Posterior cingulate gyrus (tissue), 11 donors: ENCODE data around the gene CTSL.
A peak's percentile ranks its signal among the peaks of the same experiment; 100 is the strongest.

ENCODE experiments used
- DNase-seq, 10 donors: peaks; one replicate each; pipeline versions ENCODE4 v3.0.0 to v3.0.0-alpha.2; 2020 to 2021; ENCODE audit warnings: mixed read lengths in 3 of 10
- intact Hi-C: fragments of 100-400 bp; cut with DNase I; formaldehyde crosslinking; loops from one replicate; pipeline ENCODE4 v1.15.1; 2023

The CTSL gene

DNA sequence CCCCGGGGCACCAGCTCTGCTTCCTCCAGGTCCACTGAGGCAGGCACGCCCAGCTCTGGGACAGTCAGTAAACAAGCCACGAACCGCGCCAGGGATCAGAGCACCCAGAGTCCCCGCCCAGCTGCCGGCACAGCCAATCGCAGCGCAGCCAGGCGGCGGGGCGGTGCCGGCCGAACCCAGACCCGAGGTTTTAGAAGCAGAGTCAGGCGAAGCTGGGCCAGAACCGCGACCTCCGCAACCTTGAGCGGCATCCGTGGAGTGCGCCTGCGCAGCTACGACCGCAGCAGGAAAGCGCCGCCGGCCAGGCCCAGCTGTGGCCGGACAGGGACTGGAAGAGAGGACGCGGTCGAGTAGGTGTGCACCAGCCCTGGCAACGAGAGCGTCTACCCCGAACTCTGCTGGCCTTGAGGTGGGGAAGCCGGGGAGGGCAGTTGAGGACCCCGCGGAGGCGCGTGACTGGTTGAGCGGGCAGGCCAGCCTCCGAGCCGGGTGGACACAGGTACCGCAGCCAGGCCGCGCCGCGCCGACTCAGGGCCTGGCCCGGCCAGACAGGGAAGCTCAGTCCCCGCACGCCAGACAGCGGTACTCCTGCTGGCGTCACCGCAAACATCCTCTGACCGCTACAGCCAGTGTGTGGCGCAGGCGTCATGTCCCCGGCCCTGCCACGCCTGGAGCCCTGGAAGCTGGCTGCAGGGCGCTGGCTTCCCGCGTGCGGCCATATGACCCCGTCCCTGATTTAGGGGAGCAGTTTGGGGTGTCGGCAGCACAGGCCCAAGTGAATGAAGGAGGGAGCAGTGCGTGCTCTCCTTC lies at the start of gene CTSL:
CTSL (plus strand) TSS at position 220 of the 810 bp plus-strand sequence. CDS start 1,485 bp downstream, outside the sequence.
- intact Hi-C loops: loop anchor here (5.0 kb wide), 2 partner anchors 246 to 779 kb away; partner anchors contain the start of genes CDK20 and GAS1
- peak; percentile 90 to 99 (median 94) for DNase-seq

DNA sequence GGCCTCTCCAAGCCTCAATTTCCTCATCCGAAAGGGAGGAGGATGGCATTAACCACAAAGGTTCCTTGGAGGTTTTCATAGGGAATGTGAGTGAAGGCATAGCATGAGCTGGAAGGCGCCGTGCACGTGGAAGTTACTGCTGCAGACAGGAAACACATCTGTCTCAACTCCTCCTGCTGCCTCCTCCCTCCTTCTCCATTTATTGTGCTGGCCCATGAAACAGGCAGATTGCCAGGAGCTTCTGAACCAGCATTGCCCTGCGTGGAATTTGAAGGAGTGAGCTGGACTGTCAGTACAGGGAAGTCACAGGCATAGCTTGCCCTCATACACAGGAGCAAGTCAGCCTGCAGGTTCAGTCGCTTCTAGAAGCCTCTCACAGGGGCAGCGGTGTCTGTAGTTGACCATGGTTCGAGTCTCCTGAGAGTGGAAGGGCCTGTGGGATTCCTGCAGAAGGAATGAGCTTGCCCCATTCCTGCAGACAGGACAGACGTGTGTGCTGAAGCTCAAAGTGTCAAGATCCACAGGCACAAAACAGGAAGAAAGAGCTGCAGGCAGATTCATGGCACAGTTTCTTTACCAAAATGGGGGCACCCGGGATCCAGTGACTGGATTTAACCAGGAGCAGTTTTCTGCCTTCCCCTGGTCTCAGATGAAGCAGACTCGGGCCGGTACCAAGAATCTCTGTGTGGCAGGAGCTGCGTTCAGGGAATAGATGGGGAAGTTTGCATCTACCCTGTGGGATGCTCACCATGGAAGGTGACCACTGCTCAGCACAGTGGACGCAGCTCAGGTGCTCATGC lies 48.7 kb upstream of the CTSL start:
- DNase-seq: peak in 2 of 10 donors; percentile 69 to 71

DNA sequence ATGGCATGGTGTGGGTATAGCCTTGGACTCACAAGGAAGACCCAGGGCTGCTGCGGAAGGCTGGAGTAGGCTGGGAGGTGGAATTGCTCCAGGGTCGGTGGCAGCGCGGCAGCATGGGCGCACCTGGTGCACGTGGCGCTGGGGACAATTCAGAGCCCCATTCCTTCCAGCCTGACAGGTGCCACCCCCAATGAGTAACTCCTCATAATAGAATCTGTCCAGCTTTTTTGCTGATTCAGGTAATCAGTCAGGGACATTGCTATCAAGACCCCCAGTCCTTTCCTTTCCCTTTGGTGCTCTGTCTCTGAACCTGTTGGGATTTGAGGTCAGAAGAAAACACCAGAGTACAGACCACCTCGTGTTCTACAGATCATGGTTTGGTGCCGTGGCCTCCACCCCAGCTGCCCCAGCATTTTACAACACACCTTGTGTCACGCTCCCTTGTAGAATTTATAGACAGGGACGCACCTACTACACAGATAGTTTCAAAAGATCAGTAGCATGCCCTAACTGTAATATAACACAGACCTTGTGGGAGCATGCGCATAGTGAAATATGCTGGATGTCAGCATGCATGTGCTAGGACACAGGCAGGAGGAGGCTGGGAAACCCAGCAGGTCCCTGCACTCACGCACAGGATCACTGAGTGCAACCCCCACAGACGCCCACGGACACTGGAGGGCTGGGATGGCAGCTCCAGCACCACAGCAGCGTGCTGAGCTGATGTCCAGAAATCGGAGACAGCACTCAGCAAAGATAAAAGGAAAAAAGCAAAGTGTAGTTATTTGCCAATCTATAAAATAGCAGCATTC lies 47.9 kb upstream of the CTSL start:
- intact Hi-C loops: loop anchor here (1.0 to 5.0 kb wide), 2 partner anchors 135 to 299 kb away; no protein-coding TSS in a partner anchor
- DNase-seq: peak in 2 of 10 donors; percentile 75 to 78

More for the DNA sequence above, 48.7 kb upstream of the CTSL start:
- intact Hi-C loops: loop anchor here (5.0 kb wide), 1 partner anchor 300 kb away; no protein-coding TSS in a partner anchor

DNA sequence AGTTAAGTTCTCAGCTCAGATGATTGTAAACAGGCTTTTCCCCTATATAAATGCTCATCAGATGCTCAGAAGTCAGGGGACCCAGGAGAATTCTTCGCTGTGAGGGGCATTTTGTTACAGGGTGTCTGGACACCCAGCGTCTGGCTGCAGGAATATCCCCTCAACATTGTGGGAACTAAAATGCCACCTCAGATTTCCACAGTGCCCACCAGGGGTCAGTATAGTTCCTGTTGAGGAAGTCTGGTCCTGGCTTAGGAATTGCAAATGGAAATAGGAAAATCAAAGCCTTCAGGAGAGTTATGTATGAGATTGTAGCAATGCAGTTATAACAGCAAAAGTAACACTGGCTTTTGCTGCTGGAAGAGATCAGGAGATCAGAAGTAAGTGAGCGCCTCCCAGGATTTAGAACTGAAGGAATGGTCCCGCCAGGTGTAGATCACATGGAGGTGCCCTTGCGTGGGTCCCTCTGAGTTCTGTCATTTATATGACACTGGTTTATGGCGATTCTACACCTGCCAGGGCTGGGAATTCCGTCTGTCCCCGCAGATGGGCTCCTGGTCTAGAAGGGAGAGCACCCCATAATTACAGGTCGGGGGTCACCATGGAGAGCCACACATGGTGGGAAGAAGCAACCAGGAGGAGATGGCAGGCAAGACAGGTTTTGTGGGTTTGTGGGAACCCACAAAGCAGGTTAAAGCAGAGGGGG lies 47.1 kb upstream of the CTSL start:
- intact Hi-C loops: loop anchor here (1.0 to 5.0 kb wide), 2 partner anchors 134 to 298 kb away; no protein-coding TSS in a partner anchor

DNA sequence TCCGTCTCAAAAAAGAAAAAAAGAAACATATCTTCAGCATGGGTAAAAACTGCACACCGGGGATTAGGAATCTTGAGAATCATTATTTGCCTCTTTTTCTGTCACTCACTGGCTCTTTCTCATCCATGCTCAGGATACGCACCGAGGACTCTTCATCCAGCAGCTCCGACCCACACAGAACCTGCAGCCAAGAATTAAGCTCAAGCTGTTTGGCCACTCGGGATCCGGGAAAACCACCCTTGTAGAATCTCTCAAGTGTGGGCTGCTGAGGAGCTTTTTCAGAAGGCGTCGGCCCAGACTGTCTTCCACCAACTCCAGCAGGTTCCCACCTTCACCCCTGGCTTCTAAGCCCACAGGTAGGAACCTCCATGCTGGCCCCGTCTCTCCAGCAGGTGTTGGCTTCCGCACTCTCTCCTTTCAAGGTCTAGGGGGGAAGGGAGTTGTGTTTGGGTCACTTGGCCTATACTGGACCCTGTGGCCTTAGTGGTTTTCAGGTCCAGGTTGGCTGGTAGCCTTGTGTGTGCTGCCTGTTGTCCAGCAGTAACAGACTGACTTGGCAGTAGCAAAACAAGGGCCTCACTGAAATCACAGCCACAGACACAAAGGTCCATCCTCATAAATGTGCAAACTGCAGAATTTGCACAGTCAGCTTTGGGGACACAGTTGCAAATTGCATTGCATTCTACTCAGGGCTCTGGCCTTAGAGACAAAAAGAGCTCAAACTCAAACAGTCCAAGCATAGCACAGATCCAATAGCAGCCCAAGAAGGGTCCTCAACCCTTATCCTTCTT lies 44.5 kb upstream of the CTSL start:
- DNase-seq: peak in 3 of 10 donors; percentile 52 to 85 (median 85)
- intact Hi-C loops: no loop called here

More for the DNA sequence above, 47.1 kb upstream of the CTSL start:
- DNase-seq: peak in 8 of 10 donors; percentile 39 to 92 (median 73)

DNA sequence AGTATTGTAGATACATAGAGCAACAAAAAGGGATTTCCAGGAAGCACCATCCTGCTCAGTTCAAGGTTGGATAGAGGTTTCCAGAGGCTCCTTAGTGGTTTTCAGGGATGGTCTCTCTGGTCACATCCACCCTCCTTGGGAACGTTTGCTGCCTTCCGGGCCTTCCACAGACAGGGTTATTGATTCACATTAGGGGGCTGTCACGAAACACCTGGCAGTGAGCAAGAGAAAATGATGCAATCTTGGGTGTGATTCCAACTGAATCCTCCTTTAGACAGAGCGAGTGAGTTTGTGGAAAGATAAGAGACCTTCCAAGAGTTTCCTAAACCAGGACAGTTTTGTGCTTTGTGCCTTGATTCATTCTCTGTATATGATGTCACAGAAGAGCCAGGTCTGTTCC lies 43.8 kb upstream of the CTSL start:
- DNase-seq: no peak
- intact Hi-C loops: no loop called here

DNA sequence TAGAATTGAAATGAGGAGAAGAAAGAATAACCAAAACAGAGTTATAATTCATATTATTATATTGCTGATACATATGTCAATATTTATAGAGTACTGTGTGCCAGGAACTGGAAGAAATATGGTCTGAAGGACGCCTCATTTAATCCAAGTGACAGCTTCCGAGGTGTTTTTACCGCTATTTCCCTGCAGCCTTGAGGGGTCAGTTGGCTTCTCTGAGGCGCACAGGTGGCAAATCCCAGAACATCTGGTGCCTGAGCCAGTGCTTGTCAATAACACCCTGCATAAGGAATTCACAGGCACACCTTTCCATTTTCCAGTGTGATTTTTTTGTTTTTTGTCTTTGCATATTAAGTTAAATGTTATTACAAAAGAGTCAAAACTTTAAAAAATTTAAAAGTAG lies 43.3 kb upstream of the CTSL start:
- intact Hi-C loops: no loop called here
- no peak for DNase-seq

DNA sequence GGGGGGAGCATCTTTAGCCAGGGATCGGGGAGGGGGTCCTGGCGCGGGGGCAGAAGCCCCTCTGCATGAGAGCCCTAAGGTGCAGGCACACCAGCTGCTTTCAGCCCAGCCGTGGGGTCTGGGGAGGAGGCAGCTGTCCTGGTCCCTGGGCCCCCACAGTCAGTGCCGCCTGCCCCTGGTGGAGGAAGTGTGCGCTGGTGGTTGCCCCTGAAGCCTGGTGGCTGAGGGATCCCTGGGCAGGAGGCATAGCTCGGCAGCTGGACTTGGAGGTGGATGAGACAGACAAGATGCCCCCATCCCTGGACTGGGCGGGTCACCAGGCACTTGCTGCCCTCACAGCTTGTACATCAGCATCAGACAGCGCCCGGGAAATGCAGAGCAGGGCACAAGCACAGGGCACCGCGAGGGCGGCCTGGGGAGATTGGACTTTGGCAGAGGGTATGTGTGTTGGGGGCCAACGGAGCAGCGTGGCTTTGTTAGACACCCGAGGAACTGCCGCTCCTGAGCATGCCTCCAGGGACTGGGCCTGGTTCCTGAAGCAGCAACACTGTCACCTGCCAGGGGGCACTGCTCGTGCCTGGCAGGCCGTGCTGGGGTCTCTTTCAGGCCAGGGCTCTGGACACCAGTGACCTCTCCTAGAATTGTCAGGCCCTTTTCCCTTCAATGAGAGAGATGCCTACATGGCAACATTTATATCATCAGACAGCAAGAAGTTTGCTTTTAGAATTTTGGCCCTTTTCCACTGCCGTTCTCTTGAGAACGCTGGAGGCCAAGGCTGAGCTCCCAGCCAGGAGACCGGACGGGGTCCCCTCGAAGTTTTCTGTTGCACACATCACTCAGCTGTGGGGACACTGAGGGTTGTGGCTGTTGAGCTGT lies 41.9 kb upstream of the CTSL start:
- DNase-seq: peak in 1 of 10 donors; percentile 75

DNA sequence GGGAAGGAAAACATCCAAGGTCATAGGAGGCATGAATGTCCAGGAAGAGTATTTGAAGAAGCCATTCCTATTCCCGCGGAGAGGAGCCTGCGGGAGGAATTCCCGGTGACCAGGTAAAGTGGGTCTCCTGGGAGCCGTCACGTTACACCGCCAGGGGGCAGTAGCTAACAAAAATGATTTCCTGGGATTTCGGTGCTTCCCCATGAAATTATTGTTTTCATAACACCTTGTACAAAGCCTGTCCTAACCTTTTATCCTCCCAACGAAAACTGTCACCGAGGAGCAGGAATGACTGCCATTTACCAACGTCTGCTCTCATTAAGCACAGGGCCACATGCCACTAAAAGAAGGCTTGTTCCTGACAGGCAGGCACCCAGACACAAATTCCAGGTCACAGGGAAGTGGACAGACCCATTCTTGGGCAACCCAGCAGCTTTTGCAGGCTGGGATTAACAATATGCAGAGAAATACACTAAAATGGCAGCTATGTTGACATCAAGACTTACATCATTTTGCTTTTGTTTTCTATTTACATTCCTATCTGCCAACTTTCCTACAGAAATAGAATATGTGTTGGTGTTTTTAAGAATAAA lies 41.2 kb upstream of the CTSL start:
- DNase-seq: peak in 7 of 10 donors; percentile 52 to 93 (median 73)
- intact Hi-C loops: loop anchor here (2.0 kb wide), 1 partner anchor 356 kb away; no protein-coding TSS in a partner anchor

More for the DNA sequence above, 41.9 kb upstream of the CTSL start:
- intact Hi-C loops: loop anchor here (2.0 kb wide), 1 partner anchor 357 kb away; no protein-coding TSS in a partner anchor

DNA sequence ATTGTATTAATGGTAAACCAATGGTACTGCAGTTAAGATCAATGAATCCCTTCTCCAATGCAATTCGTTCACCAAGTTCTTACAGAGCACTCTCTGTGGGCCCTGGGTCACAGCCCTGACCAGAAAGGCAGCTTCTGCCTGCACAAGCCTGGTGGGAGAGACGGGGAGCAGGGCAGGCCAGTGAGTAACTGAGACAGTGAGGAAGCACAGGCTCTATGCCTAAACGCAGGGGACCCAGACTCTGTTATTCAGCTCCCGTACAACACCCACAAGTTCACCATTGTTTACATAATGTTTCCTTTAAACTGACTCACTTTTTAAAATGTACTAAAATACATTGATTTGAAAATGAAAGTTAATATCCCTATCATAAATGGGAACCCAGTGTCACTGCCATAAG lies 40.5 kb upstream of the CTSL start:
- no peak for DNase-seq

DNA sequence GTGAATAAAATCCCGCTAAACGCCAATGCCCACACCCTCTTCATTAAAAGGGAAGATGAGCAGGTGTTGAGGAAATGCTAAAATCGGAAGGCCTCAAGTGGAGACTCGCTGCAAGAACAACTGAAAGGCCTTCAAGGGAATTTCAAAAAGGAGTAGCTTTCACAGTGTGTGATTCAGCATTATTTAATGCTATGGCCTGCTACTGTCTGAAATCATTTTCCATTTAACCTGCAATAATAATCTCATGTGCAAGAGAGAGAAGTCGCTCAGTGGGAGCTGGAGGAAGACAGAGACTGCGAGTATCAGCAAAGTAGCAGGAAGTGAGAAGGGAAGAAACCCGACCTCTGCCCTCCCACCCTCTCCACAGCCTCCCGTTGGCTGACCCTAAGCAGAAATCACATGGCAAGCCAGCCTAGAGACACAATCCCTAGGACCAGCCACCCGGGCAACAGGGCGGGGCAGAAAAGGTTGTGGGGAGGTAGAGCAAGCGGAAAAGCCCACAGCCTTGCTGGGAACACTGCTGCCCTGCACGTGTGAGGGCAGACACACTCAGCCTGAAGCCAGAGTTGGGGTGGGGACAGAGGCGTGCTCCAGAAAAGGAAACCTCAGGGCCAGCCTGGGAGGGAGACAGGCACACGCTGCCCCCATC lies 39.9 kb upstream of the CTSL start:
- DNase-seq: peak in 1 of 10 donors; percentile 81
- intact Hi-C loops: loop anchor here (2.0 kb wide), 1 partner anchor 355 kb away; no protein-coding TSS in a partner anchor

More for the DNA sequence above, 40.5 kb upstream of the CTSL start:
- intact Hi-C loops: loop anchor here (2.0 kb wide), 1 partner anchor 355 kb away; no protein-coding TSS in a partner anchor

DNA sequence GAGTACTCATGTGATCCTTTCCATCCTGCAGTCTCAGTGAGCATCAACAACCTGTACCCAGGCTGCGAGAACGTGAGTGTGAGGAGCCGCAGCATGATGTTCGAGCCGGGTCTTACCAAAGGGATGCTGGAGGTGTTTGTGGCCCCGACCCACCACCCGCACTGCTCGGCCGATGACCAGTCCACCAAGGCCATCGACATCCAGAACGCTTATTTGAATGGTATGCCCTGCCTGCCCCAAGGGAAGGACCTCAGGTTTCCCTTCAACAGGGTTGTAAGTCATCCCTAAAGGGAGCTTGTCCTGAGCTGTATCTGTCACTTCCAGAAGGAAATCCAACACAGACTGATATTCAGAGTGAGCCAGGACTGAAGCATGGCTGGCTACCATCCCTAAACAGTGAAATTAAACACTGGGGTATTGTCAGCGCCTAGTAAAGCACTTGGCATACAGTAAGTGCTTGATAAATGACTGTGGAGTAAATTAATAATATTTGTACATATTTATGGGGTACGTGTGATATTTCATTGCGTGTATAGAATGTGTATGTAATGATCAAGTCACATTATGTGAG lies 39.3 kb upstream of the CTSL start:
- DNase-seq: no peak
- intact Hi-C loops: no loop called here

DNA sequence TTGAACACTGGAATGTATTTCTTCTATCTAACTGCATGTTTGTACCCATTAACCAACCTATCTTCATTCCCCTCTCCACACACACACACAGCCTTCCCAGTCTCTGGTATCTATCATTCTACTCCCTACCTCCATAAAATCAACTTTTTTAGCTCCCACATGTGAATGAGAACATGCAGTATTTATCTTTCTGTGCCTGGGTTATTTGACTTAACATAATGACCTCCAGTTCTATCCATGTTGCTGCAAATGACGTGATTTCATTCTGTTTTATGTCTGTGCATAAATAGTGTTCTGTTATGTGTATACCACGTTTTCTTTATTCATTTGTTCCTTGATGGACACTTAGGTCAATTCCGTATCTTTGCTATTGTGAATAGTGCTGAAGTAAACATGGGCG lies 38.7 kb upstream of the CTSL start:
- intact Hi-C loops: no loop called here
- no peak for DNase-seq

DNA sequence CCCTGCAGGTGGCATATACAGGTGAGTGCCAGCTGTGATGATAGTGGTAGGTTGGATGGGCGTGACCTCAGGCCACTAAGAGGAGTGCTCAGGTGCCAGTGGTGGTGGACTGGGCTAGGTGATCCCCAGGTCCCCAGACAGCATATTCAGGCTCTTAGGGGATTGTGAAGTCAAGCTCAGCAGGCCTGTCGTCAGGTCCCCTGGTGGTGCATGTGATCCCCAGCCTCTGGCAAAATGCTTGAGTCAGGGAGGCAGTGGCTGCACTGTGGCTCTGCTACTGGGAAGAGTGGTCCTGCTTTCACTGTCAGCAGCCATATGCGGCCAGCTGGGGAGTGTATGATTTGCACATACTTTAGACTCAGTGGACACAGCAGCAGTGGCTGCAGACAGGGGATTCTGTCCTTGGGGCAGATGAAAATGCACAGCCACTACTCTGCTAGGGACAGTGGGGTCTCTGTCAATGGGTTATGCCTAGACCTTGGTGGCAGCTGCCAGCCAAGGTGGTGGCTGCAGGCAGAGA lies 31.6 kb upstream of the CTSL start:
- peak in 2 of 10 donors; percentile 45 to 59 for DNase-seq
- intact Hi-C loops: no loop called here

DNA sequence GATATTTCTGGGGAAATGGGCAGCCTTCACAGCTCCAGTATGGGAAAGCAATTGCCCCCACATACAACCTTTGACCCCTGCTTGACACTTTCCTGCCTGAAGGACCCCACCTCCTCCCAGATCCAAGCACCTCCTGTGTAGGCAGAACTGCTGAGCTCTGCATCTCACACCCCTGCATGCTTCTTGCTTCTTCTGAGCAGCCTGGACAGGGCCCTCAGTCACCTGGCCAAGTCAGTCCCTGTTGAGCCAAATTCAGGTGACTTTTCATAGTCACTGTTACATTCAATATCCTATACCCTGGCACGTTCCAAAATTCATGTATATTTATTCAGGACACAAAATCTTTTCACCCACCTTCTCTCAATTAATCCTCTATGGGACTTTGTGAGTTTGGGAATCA lies 30.4 kb upstream of the CTSL start:
- no peak for DNase-seq
- intact Hi-C loops: no loop called here

DNA sequence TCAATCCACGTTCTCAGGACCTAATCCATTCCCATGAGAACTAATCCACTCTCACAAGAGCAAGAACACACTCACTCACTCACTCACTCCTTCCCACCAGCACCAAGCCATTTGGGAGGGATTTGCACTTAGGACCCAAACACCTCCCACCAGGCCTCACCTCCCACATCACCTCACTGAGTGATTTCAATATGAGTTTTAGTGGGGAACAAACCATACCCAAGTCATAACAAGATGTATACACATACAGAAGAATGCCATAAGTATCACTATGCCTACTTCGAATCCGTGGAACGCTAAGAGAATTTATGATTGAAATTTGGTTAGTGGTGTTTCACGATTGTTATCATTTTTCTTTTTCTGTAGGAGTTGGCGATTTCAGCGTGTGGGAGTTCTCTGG lies 29.3 kb upstream of the CTSL start:
- intact Hi-C loops: no loop called here
- DNase-seq: no peak
